OCI-LY7 (cell line): ENCODE measurements around the gene DHRS12.

Experiments used
- EZH2phosphoT487 ChIP-seq: fragments of 200-600 bp; sonication (generic); IDR thresholded peaks from 2 replicates; pipeline ENCODE4 v1.6.1; 2018; ENCODE audit warnings: low read depth, borderline replicate concordance, mild to moderate bottlenecking, mixed run types, antibody characterized with exemption, low read length, moderate library complexity, mixed read lengths
- TF ChIP-seq, protein P1 (sequence below): fragments of 200-600 bp; sonication (generic); conservative IDR thresholded peaks from 2 replicates; pipeline ENCODE4 v1.5.1; 2014; ENCODE audit warnings: mild to moderate bottlenecking, antibody characterized with exemption, low read length, moderate library complexity, mixed read lengths

DNA sequence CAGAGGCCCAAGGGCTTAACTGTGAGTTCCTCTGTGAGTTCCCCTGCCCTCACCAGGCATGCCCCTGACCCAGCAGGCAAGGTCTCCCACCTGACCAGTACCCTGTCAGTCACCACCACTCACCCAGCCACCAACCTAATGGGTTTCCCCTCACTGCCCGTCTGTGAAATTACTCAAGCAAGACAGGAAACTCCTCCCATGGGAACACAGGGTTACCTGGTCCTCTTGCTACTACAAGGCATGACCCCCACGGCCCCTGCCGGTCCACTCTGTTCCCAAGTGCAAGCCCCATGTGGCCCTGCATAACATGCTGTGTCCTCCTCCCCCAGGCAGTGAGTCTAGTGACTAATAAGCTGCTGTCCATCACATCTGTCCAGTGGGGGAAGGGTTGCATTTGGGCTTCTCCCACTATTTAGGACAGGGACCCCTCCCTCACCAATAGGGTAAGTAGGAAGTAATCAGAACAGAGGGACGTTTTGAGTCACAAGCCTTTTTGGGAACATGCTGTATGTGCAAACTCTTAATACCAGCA lies 8.0 kb upstream of the DHRS12 start:
- TF ChIP-seq, protein P1, sequence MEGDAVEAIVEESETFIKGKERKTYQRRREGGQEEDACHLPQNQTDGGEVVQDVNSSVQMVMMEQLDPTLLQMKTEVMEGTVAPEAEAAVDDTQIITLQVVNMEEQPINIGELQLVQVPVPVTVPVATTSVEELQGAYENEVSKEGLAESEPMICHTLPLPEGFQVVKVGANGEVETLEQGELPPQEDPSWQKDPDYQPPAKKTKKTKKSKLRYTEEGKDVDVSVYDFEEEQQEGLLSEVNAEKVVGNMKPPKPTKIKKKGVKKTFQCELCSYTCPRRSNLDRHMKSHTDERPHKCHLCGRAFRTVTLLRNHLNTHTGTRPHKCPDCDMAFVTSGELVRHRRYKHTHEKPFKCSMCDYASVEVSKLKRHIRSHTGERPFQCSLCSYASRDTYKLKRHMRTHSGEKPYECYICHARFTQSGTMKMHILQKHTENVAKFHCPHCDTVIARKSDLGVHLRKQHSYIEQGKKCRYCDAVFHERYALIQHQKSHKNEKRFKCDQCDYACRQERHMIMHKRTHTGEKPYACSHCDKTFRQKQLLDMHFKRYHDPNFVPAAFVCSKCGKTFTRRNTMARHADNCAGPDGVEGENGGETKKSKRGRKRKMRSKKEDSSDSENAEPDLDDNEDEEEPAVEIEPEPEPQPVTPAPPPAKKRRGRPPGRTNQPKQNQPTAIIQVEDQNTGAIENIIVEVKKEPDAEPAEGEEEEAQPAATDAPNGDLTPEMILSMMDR = no peak
- TF ChIP-seq EZH2phosphoT487 = no peak
